Left lung (tissue), 10 donors: ENCODE measurements around the gene TRAPPC10. TPM values are rescaled to one million over a fixed set of nuclear protein-coding genes. Genes with fewer than 3 reads are reported as not detected.

Experiments used
- ATAC-seq: fragments of 200-7000 bp; cut with Tn5 transposase; one replicate; pipeline ENCODE4 v1.9.1; 2020; ENCODE audit warnings: moderate library complexity
- DNase-seq, 4 donors: peaks; one replicate each; pipeline ENCODE4 v3.0.0-alpha.2; 2013 to 2020
- H3K27ac ChIP-seq, 2 donors: fragments of 200-600 bp; sonication (generic) in 1 of 2; one replicate each; pipeline versions ENCODE4 v1.5.0 to v1.8.0; 2020 to 2021
- H3K27me3 ChIP-seq, 2 donors: fragments of 200-600 bp; sonication (generic) in 1 of 2; one replicate each; pipeline versions ENCODE4 v1.5.0 to v1.8.0; 2020 to 2021
- H3K36me3 ChIP-seq, 2 donors: fragments of 200-600 bp; sonication (generic) in 1 of 2; one replicate each; pipeline versions ENCODE4 v1.5.0 to v1.8.0; 2020 to 2021
- H3K4me1 ChIP-seq, 2 donors: fragments of 200-600 bp; one replicate each; pipeline ENCODE4 v1.8.0; 2021
- H3K4me3 ChIP-seq, 2 donors: fragments of 200-600 bp; sonication (generic) in 1 of 2; one replicate each; pipeline versions ENCODE4 v1.5.0 to v1.8.0; 2020 to 2021; ENCODE audit warnings: mild to moderate bottlenecking in 1 of 2
- H3K9me3 ChIP-seq, 2 donors: fragments of 200-600 bp; sonication (generic) in 1 of 2; one replicate each; pipeline versions ENCODE4 v1.5.0 to v1.8.0; 2020 to 2021
- CTCF ChIP-seq, 2 donors: fragments of 200-600 bp; sonication (generic) in 1 of 2; IDR thresholded peaks; one replicate each; pipeline versions ENCODE4 v1.5.0 to v1.8.0; 2021; ENCODE audit warnings: antibody characterized with exemption in 2 of 2
- intact Hi-C, 2 donors: fragments of 100-400 bp; cut with DNase I; formaldehyde crosslinking; loops; one replicate each; pipeline versions ENCODE4 v1.11.2 to v1.14.2; 2022
- polyA plus RNA-seq, 6 donors: library from polyadenylated mRNA; unstranded; fragments of 120-200 nt; gene quantifications; one replicate each; pipeline ENCODE4 v1.2.1, GENCODE V29; 2013; ENCODE audit not compliant: insufficient read length in 6 of 6
- total RNA-seq, 2 donors: library from RNA; stranded (reverse); fragmentation: NEBNext Ultra II Directional; extraction: Animal tissue kit (Norgen Biotek cat#: 25700); gene quantifications; one replicate each; pipeline ENCODE4 v1.2.1, GENCODE V29; 2021
- donor health status: DM: no; HTN: yes; CAD: no.
- donor health status: DM: no; HTN: no; CAD: no.

Gene TRAPPC10
- total and polyA plus RNA-seq, 8 donors, result 26.6 to 43.5 (median 29.1) TPM

GRCh38 chr21:43968410-43969114 is 43.5 kb upstream of the TRAPPC10 start:
- intact Hi-C loops, result no loop called here
- H3K27me3 ChIP-seq, result no peaks in the 10 kb centered on the region
- H3K27ac ChIP-seq, result no peak overlapping the region
- no peak overlapping the region for H3K4me3 ChIP-seq
- H3K36me3 ChIP-seq, result peaks cover 0 to 74% of the 10 kb centered on the region in 2 donors
- peaks cover 0 to 12% of the 10 kb centered on the region in 2 donors for H3K4me1 ChIP-seq
- no peaks in the 10 kb centered on the region for H3K9me3 ChIP-seq
- no peak for ATAC-seq
- DNase-seq, result peak in 1 of 4 donors; percentile 50
- no peak for TF ChIP-seq CTCF (IDR thresholded peaks at IDR 0.05)

- H3K4me1 ChIP-seq, result peaks cover 0 to 12% of the 10 kb centered on the region in 2 donors
Observed at GRCh38 chr21:43969115-43969444, 43.0 kb upstream of the TRAPPC10 start.

GRCh38 chr21:43970551-43970950 is 41.6 kb upstream of the TRAPPC10 start:
- Histone ChIP-seq H3K27me3 (no peaks in the 10 kb centered on the region), H3K27ac (no peak overlapping the region), H3K4me1 (peaks cover 3 to 12% of the 10 kb centered on the region in 2 donors), H3K9me3 (no peaks in the 10 kb centered on the region), H3K4me3 (no peak overlapping the region), H3K36me3 (peaks cover 0 to 71% of the 10 kb centered on the region in 2 donors)
- intact Hi-C loops, result no loop called here
- TF ChIP-seq CTCF (IDR thresholded peaks at IDR 0.05), result no peak
- ATAC-seq (no peak), DNase-seq (peak in 1 of 4 donors; percentile 66)

More at GRCh38 chr21:43969115-43969444, 43.0 kb upstream of the TRAPPC10 start:
- DNase-seq (no peak), ATAC-seq (no peak)
- intact Hi-C loops, result no loop called here
- Histone ChIP-seq H3K27ac (no peak overlapping the region), H3K4me3 (no peak overlapping the region), H3K9me3 (no peaks in the 10 kb centered on the region), H3K27me3 (no peaks in the 10 kb centered on the region), H3K36me3 (peaks cover 0 to 71% of the 10 kb centered on the region in 2 donors)
- no peak for TF ChIP-seq CTCF (IDR thresholded peaks at IDR 0.05)

- Histone ChIP-seq H3K4me3 (no peak overlapping the region), H3K27me3 (no peaks in the 10 kb centered on the region), H3K36me3 (peaks cover 0 to 64% of the 10 kb centered on the region in 2 donors), H3K27ac (no peak overlapping the region), H3K9me3 (no peaks in the 10 kb centered on the region), H3K4me1 (peaks cover 5 to 12% of the 10 kb centered on the region in 2 donors)
- DNase-seq, result peak in 1 of 4 donors; percentile 76
- intact Hi-C loops, result no loop called here
- no peak for ATAC-seq
- TF ChIP-seq CTCF (IDR thresholded peaks at IDR 0.05), result no peak
Observed at GRCh38 chr21:43971201-43971991, 40.7 kb upstream of the TRAPPC10 start.

- no peak for TF ChIP-seq CTCF (IDR thresholded peaks at IDR 0.05)
- Histone ChIP-seq H3K36me3 (peaks cover 0 to 60% of the 10 kb centered on the region in 2 donors), H3K4me1 (peaks cover 5 to 12% of the 10 kb centered on the region in 2 donors), H3K4me3 (no peak overlapping the region), H3K27me3 (no peaks in the 10 kb centered on the region), H3K9me3 (no peaks in the 10 kb centered on the region), H3K27ac (no peak overlapping the region)
- DNase-seq (peak in 1 of 4 donors; percentile 69), ATAC-seq (no peak)
- intact Hi-C loops, result no loop called here
Observed at GRCh38 chr21:43971992-43972255, 40.2 kb upstream of the TRAPPC10 start.
